Right kidney (tissue), 1 donor: ENCODE measurements around the gene RAPGEF6.
"Not testable (repeated sequence)": the region's sequence is repeated elsewhere in the genome, so short reads cannot be mapped to it uniquely, and the experiment has no call there.

Source experiments
- DNase-seq: peaks from one replicate; pipeline ENCODE4 v3.0.0-alpha.2; 2016

The RAPGEF6 gene

GRCh38 chr5:131423056-131423455, 212.0 kb downstream of the RAPGEF6 start:
- DNase-seq: no peak

- DNase-seq: no peak
These were observed 215.2 kb downstream of the RAPGEF6 start for GRCh38 chr5:131419877-131420276.

- no peak for DNase-seq
These were observed 216.2 kb downstream of the RAPGEF6 start for GRCh38 chr5:131418846-131419245.

GRCh38 chr5:131417240-131417869, 217.7 kb downstream of the RAPGEF6 start:
- DNase-seq: peak; percentile 22

- no peak for DNase-seq
These were observed 218.3 kb downstream of the RAPGEF6 start for GRCh38 chr5:131416729-131417128.

GRCh38 chr5:131413605-131414559, 221.1 kb downstream of the RAPGEF6 start:
- DNase-seq: no peak

GRCh38 chr5:131406975-131407638, 227.9 kb downstream of the RAPGEF6 start:
- no peak for DNase-seq

- no peak for DNase-seq
These were observed 229.0 kb downstream of the RAPGEF6 start for GRCh38 chr5:131406076-131406475.

- DNase-seq: no peak
These were observed 229.4 kb downstream of the RAPGEF6 start for GRCh38 chr5:131405674-131406073.

- DNase-seq: no peak
These were observed 234.4 kb downstream of the RAPGEF6 start for GRCh38 chr5:131400585-131400984.

GRCh38 chr5:131399007-131399406, 236.0 kb downstream of the RAPGEF6 start:
- DNase-seq: not testable (repeated sequence)

GRCh38 chr5:131396630-131397273, 238.3 kb downstream of the RAPGEF6 start:
- DNase-seq: no peak

- no peak for DNase-seq
These were observed 239.0 kb downstream of the RAPGEF6 start for GRCh38 chr5:131396015-131396414.

GRCh38 chr5:131394128-131394527, 240.9 kb downstream of the RAPGEF6 start:
- DNase-seq: no peak

GRCh38 chr5:131393498-131393968, 241.5 kb downstream of the RAPGEF6 start:
- DNase-seq: no peak

GRCh38 chr5:131392466-131393095, 242.4 kb downstream of the RAPGEF6 start:
- DNase-seq: no peak

GRCh38 chr5:131389869-131390265, 245.2 kb downstream of the RAPGEF6 start:
- DNase-seq: no peak

- no peak for DNase-seq
These were observed 245.7 kb downstream of the RAPGEF6 start for GRCh38 chr5:131389096-131389868.

- DNase-seq: no peak
These were observed 247.8 kb downstream of the RAPGEF6 start for GRCh38 chr5:131387255-131387654.

- peak; percentile 38 for DNase-seq
These were observed 248.2 kb downstream of the RAPGEF6 start for GRCh38 chr5:131386779-131387178.

GRCh38 chr5:131386124-131386523, 248.9 kb downstream of the RAPGEF6 start:
- DNase-seq: no peak
